HG03571 (cell line): ENCODE measurements around the gene MAP4K2.

Experiments
- ATAC-seq: cut with Tn5 transposase; IDR thresholded peaks from one replicate; pipeline ENCODE4 v1.9.1; 2021; ENCODE audit not compliant: unreplicated experiment

The MAP4K2 gene

GRCh38 chr11:64742087-64742888 is 60.7 kb downstream of the MAP4K2 start:
- ATAC-seq = no peak

GRCh38 chr11:64741375-64742086 is 61.5 kb downstream of the MAP4K2 start:
- no peak for ATAC-seq

GRCh38 chr11:64739871-64740270 is 63.1 kb downstream of the MAP4K2 start:
- ATAC-seq = no peak

- no peak for ATAC-seq
These were observed 66.4 kb downstream of the MAP4K2 start for GRCh38 chr11:64736654-64737053.

- ATAC-seq = no peak
These were observed 67.2 kb downstream of the MAP4K2 start for GRCh38 chr11:64735725-64736259.
